ENCODE measurements around the gene SCGB3A2.

The SCGB3A2 gene

GRCh38 chr5:147898875-147899401 is 20.4 kb downstream of the SCGB3A2 start:
- Histone ChIP-seq H4K20me1 (no peaks in the 10 kb centered on the region), H3K4me1 (no peaks in the 10 kb centered on the region), H3K9me3 (replicated peaks in 1 of 11) (no peaks in the 10 kb centered on the region), H3K27me3 (no peaks in the 10 kb centered on the region), H3K27ac (no peak overlapping the region), H3K9ac (no peak overlapping the region), H3K36me3 (no peaks in the 10 kb centered on the region), H3K4me3 (no peak overlapping the region), H3K4me2 (no peak overlapping the region)
- TF ChIP-seq Cebpa-rat (IDR thresholded peaks at IDR 0.05) = no peak

DNA sequence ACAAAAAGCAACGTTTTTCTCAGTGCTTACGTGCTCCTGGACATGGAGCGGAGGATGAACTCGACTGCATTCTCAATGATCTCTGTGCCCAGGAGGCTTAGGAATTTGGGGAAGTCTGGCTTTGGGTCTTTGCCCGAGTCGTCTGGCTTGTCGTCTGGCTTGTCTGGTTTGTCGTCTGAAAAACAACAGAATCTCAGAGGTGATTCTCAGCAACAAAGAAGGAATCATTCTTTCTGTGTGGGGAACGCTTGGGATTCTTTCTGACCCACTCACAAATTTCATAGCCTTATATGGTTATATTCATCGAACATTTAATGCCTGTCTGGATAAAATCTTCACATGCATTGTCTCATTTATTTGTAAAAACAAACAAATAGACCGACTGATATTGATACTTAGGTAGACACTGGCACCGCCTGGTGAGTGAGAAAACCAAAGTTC is 23.1 kb downstream of the SCGB3A2 start:
- Histone ChIP-seq H3K4me2 (no peak overlapping the region), H3K4me3 (no peak overlapping the region), H3K9ac (no peak overlapping the region), H3K9me3 (replicated peaks in 1 of 11) (no peaks in the 10 kb centered on the region), H3K27me3 (no peaks in the 10 kb centered on the region), H3K27ac (no peak overlapping the region), H3K4me1 (no peaks in the 10 kb centered on the region), H4K20me1 (no peaks in the 10 kb centered on the region), H3K36me3 (no peaks in the 10 kb centered on the region)
- TF ChIP-seq Cebpa-rat (IDR thresholded peaks at IDR 0.05) = no peak

DNA sequence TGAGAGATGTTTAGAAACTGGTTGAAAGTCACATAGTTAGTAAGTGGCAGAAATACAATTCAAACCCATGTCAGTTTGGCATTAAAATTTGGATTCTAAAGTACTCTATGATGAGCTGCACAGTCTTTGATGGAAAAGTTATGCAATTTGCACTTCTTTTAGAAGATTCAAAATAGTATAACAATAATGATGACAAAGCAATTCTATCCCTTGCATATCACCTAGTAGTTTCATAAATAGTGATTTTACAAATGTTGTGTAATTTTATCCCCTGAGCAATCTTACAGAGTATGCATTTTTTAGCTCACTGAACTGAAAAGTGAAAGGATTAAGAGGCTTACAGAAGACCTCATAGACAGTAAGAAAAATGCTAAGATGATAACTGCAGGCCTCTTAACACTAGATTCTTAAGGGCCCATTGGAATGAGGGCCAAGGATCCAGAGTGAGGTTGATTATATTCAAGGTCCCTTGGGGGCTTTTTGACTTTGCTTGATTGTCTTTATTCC is 24.2 kb downstream of the SCGB3A2 start:
- no peaks in the 10 kb centered on the region for H3K36me3 ChIP-seq
- no peaks in the 10 kb centered on the region for H3K27me3 ChIP-seq
- H3K4me3 ChIP-seq = no peak overlapping the region
- no peak for TF ChIP-seq Cebpa-rat (IDR thresholded peaks at IDR 0.05)
- H3K4me2 ChIP-seq = no peak overlapping the region
- H3K27ac ChIP-seq = no peak overlapping the region
- H3K9ac ChIP-seq = no peak overlapping the region
- no peaks in the 10 kb centered on the region for H3K9me3 ChIP-seq (replicated peaks in 1 of 11)
- no peaks in the 10 kb centered on the region for H4K20me1 ChIP-seq
- H3K4me1 ChIP-seq = no peaks in the 10 kb centered on the region

- no peaks in the 10 kb centered on the region for H3K9me3 ChIP-seq (replicated peaks in 1 of 11)
- no peaks in the 10 kb centered on the region for H3K27me3 ChIP-seq
- TF ChIP-seq Cebpa-rat (IDR thresholded peaks at IDR 0.05) = no peak
- no peak overlapping the region for H3K4me3 ChIP-seq
- H3K4me2 ChIP-seq = no peak overlapping the region
- H3K4me1 ChIP-seq = no peaks in the 10 kb centered on the region
- no peak overlapping the region for H3K27ac ChIP-seq
- H3K36me3 ChIP-seq = no peaks in the 10 kb centered on the region
- H4K20me1 ChIP-seq = no peaks in the 10 kb centered on the region
- no peak overlapping the region for H3K9ac ChIP-seq
Observed at GRCh38 chr5:147904110-147904509, 25.6 kb downstream of the SCGB3A2 start.

DNA sequence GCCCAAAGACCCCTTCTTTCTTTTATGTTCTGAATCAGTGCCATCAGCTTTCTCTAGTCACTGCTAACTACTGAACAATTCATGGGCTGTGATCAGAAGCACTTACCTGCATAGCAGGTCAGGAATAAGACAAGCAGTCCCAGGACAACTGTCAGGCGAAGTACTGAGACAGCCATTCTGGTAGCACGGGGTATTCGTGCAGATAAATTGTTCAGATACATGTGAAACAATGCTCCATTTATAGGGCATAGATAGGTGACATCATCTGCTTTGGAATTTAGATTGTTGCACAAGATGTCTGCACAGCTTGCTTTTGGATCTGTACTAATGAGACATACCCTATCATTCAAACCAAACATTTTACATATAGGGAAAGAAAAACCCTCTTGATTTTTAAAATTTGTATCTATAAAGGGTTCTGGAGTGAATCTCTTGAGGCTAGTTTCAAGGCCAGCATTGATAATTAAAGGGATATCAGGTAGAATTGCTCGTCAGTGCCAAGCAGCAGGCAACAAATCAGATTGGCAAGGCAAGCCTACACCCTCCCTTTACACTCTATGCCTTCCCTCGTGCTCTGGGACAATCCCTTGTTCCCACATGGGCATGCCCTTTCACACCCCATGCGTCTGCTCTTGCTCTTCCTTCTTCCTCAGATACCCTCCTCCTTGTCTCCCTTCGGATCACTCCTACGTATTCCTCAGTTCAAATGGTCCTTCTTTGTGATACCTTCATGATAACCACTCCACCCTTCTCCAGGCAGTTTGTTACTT is 28.0 kb downstream of the SCGB3A2 start, which contains the start of gene C5orf46:
C5orf46 (minus strand) TSS at position 213 of the 770 bp plus-strand sequence; CDS start at position 176, 37 bp downstream.
- TF ChIP-seq Cebpa-rat (IDR thresholded peaks at IDR 0.05) = no peak
- H3K4me1 ChIP-seq = no peaks in the 10 kb centered on the region
- no peaks in the 10 kb centered on the region for H3K36me3 ChIP-seq
- no peak within 1 kb of the TSS for H3K27ac ChIP-seq
- no peak within 1 kb of the TSS for H3K9ac ChIP-seq
- no peak within 1 kb of the TSS for H3K4me2 ChIP-seq
- 0 out of 22 replicates have a peak, but pooled peaks cover 0 to 7% (median 0%) of the 10 kb centered on the region in 11 experiments for H3K27me3 ChIP-seq
- H3K9me3 ChIP-seq (replicated peaks in 1 of 11) = no peaks in the 10 kb centered on the region
- no peaks in the 10 kb centered on the region for H4K20me1 ChIP-seq
- H3K4me3 ChIP-seq = no peak within 1 kb of the TSS

DNA sequence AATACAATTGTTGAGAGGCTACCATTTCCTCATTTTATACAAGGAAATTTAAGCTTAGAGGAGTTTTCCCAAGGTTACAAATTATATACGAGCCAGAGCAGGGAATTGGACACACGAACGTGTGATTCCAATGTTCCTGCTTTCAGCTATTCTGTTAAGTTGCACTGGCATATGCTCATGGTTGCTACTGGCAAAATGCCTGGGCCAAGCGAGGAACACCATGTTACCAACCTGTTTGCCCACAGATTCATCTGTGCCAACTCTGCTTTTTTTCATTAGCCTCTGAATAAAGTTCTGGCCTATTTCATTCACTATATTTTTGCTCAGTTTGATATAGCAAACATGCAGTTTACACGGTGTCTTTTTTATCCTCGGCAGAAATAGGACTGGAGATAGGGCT is 32.9 kb downstream of the SCGB3A2 start:
- Histone ChIP-seq H3K27ac (no peak overlapping the region), H3K9ac (no peak overlapping the region), H3K4me3 (no peak overlapping the region), H3K4me2 (no peak overlapping the region), H4K20me1 (no peaks in the 10 kb centered on the region), H3K36me3 (no peaks in the 10 kb centered on the region), H3K4me1 (peaks cover 0 to 6% (median 0%) of the 10 kb centered on the region in 10 experiments; a peak in 1 of 20 replicates), H3K27me3 (peaks cover 0 to 12% (median 0%) of the 10 kb centered on the region in 11 experiments; a peak in 1 of 22 replicates), H3K9me3 (replicated peaks in 1 of 11) (no peaks in the 10 kb centered on the region)
- no peak for TF ChIP-seq Cebpa-rat (IDR thresholded peaks at IDR 0.05)

DNA sequence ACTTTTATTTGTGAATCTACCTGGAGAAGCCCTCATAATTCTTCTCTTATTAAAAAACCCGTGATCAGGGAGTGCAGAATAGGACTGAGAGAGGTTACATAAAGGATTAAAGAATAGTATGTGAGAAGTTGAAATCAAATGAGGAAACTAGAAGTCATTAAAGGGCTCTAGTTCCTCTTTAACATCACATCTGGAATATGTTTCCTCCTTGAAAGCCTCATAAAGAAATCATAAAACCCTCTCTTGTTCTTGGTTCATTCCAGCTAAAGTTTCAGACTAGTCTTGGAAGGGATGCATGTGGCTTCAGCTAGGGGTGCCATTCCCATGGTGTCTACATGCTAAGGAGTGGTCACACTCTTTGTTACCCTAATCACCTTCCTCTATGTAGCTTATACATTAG is 33.5 kb downstream of the SCGB3A2 start:
- H3K36me3 ChIP-seq = no peaks in the 10 kb centered on the region
- no peaks in the 10 kb centered on the region for H3K9me3 ChIP-seq (replicated peaks in 1 of 11)
- H4K20me1 ChIP-seq = no peaks in the 10 kb centered on the region
- H3K4me1 ChIP-seq = peaks cover 0 to 6% (median 0%) of the 10 kb centered on the region in 10 experiments; a peak in 1 of 20 replicates
- peaks cover 0 to 12% (median 0%) of the 10 kb centered on the region in 11 experiments; a peak in 1 of 22 replicates for H3K27me3 ChIP-seq
- no peak overlapping the region for H3K27ac ChIP-seq
- no peak overlapping the region for H3K4me3 ChIP-seq
- H3K4me2 ChIP-seq = no peak overlapping the region
- H3K9ac ChIP-seq = no peak overlapping the region
- no peak for TF ChIP-seq Cebpa-rat (IDR thresholded peaks at IDR 0.05)

GRCh38 chr5:147913786-147914185 is 35.3 kb downstream of the SCGB3A2 start:
- Histone ChIP-seq H3K27me3 (peaks cover 0 to 12% (median 0%) of the 10 kb centered on the region in 11 experiments; a peak in 1 of 22 replicates), H3K27ac (no peak overlapping the region), H3K9me3 (replicated peaks in 1 of 11) (no peaks in the 10 kb centered on the region), H3K4me1 (peaks cover 0 to 6% (median 0%) of the 10 kb centered on the region in 10 experiments; a peak in 1 of 20 replicates), H3K4me2 (no peak overlapping the region), H3K9ac (no peak overlapping the region), H4K20me1 (no peaks in the 10 kb centered on the region), H3K36me3 (no peaks in the 10 kb centered on the region), H3K4me3 (no peak overlapping the region)
- no peak for TF ChIP-seq Cebpa-rat (IDR thresholded peaks at IDR 0.05)

GRCh38 chr5:147918101-147918685 is 39.7 kb downstream of the SCGB3A2 start:
- Histone ChIP-seq H3K9me3 (replicated peaks in 1 of 11) (no peaks in the 10 kb centered on the region), H3K4me1 (peaks cover 0 to 13% (median 0%) of the 10 kb centered on the region in 10 experiments; a peak in 7 of 20 replicates), H3K27ac (no peak overlapping the region), H3K27me3 (peaks cover 0 to 1% (median 0%) of the 10 kb centered on the region in 11 experiments; a peak in 1 of 22 replicates), H3K4me3 (no peak overlapping the region), H3K4me2 (no peak overlapping the region), H4K20me1 (no peaks in the 10 kb centered on the region), H3K36me3 (no peaks in the 10 kb centered on the region), H3K9ac (no peak overlapping the region)
- TF ChIP-seq Cebpa-rat (IDR thresholded peaks at IDR 0.05) = no peak

All from BLaER1 treated with 17β-estradiol and CSF1 and Interleukin-3, amounts not matched to agents 10 nM and 100 nM (cell line).